Cerebellar cortex (tissue), 1 donor: Measurements from ENCODE around the gene IGDCC3.

Source experiments
- DNase-seq: peaks from one replicate; pipeline ENCODE4 v3.0.0-alpha.2; 2015; ENCODE audit warnings: low spot score

IGDCC3 gene

GRCh38 chr15:65388306-65389080 is 10.7 kb upstream of the IGDCC3 start:
- no peak for DNase-seq

GRCh38 chr15:65386886-65387285 is 9.1 kb upstream of the IGDCC3 start:
- DNase-seq = no peak

- DNase-seq = no peak
Observed at GRCh38 chr15:65386376-65386775, 8.6 kb upstream of the IGDCC3 start.

GRCh38 chr15:65385870-65386258 is 8.1 kb upstream of the IGDCC3 start:
- DNase-seq = no peak

GRCh38 chr15:65384895-65385869 is 7.4 kb upstream of the IGDCC3 start:
- DNase-seq = peak; percentile 95

GRCh38 chr15:65384505-65384894 is 6.7 kb upstream of the IGDCC3 start:
- DNase-seq = no peak

- DNase-seq = no peak
Observed at GRCh38 chr15:65383991-65384390, 6.2 kb upstream of the IGDCC3 start.

GRCh38 chr15:65383456-65383855 is 5.7 kb upstream of the IGDCC3 start:
- no peak for DNase-seq

- DNase-seq = no peak
Observed at GRCh38 chr15:65382921-65383320, 5.1 kb upstream of the IGDCC3 start.

GRCh38 chr15:65382146-65382491 is 4.3 kb upstream of the IGDCC3 start:
- DNase-seq = no peak

GRCh38 chr15:65381445-65382145 is 3.8 kb upstream of the IGDCC3 start:
- DNase-seq = no peak

GRCh38 chr15:65379986-65380385 is 2.2 kb upstream of the IGDCC3 start:
- no peak for DNase-seq

- peak; percentile 38 for DNase-seq
Observed at GRCh38 chr15:65377105-65377975, 462 bp downstream of the IGDCC3 start.

GRCh38 chr15:65376767-65377104 is 1.1 kb downstream of the IGDCC3 start:
- peak; percentile 45 for DNase-seq

GRCh38 chr15:65375871-65376607 is 1.8 kb downstream of the IGDCC3 start:
- peak; percentile 32 for DNase-seq

- no peak for DNase-seq
Observed at GRCh38 chr15:65374821-65375401, 2.9 kb downstream of the IGDCC3 start.

- no peak for DNase-seq
Observed at GRCh38 chr15:65374334-65374733, 3.5 kb downstream of the IGDCC3 start.

GRCh38 chr15:65373163-65373651 is 4.6 kb downstream of the IGDCC3 start:
- DNase-seq = no peak

- DNase-seq = no peak
Observed at GRCh38 chr15:65372787-65373067, 5.1 kb downstream of the IGDCC3 start.

- DNase-seq = no peak
Observed at GRCh38 chr15:65371976-65372786, 5.6 kb downstream of the IGDCC3 start.
